NCI-H187 (cell line): ENCODE measurements around the gene PHLDA3.
"Not testable (repeated sequence)": the region's sequence is repeated elsewhere in the genome, so short reads cannot be mapped to it uniquely, and the experiment has no call there.

ENCODE experiments used
- DNase-seq, 2 experiments: peaks; one replicate each; lab custom pipeline; 2025; lab: John Stamatoyannopoulos, UW

Gene PHLDA3

DNA sequence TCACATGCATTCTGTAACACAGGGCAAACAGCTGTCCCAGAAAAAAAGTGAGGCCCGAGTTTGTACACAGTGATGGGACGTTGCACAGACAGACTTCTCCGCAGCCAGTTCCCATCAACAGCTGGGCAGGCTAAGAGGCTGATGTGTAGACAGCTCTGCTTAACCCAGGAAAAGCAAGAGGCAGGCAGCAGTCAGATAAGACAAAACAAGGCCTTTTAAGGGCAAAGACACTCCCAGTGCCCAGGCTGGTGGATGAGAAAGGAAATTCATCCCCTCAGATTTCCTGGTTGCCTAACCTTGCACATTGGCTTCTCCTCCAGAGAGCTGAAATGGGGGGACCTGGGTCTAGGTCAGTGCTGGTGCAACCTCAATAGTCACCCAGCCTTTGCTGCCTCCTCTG, 17.2 kb upstream of the PHLDA3 start:
- no peak for DNase-seq

DNA sequence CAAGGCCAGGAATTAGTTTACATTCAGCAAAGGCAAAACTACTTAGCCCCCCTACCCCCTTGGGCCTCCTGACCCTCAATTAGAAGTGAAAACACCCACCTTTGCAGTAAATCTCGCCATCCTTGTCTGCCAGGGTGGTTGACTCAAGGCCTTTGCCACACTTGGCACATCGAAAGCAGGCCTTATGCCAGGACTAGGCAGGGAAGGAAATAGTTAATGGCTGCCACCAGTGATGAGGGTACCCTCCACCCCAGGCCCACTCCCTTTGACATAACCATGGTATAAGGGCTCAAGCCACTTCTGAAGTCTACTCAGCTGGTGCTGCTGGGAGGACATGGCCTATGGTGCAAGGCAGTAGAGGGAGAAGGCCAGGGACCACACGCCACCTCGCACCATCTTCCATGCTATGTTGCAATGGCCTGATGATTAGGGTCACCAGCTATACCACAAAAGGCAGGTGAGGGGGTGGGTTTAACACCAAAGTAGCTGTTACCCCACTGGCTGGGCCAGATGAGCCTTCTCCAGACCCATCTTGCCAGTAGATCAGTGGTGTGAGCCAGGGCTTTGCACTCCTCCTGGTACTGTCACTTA, 16.3 kb upstream of the PHLDA3 start:
- no peak for DNase-seq

DNA sequence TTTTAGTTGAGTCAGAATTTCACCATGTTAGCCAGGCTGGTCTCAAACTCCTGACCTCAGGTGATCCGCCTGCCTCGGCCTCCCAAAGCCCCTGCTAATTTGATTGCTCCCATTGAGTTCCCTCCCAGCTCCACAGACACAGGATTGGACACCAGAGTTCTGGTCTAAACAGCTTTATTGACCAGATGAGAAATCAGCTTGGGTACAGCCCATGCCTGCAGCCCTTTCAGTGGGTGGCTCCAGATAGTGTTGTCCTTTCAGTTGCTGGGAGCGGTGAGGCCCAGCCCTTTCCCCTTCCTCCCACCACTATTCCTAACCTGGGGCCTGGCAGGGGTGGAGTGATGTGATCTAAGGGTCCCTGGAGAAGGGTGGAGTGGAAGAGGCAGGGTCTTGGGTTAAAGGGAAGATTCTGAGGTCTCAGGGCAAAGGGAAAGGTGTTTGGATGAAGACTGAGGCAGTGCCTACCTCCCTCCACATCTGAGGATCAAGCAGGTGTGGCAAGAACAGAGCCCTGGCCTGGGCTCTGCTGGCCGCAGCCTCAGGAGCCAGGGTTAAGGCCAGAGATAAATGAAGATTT, 14.5 kb upstream of the PHLDA3 start:
- no peak for DNase-seq

- DNase-seq = no peak
Measured at GRCh38 chr1:201482755-201483154, 13.8 kb upstream of the PHLDA3 start.

GRCh38 chr1:201481761-201482493, 12.9 kb upstream of the PHLDA3 start:
- DNase-seq = peak; percentile 25 to 32

- DNase-seq = no peak
Measured at GRCh38 chr1:201481004-201481380, 12.0 kb upstream of the PHLDA3 start.

- peak; percentile 30 to 60 for DNase-seq
Measured at GRCh38 chr1:201480231-201481003, 11.4 kb upstream of the PHLDA3 start.

GRCh38 chr1:201479201-201479730, 10.3 kb upstream of the PHLDA3 start:
- no peak for DNase-seq

- DNase-seq = not testable (repeated sequence)
Measured at GRCh38 chr1:201478666-201479065, 9.7 kb upstream of the PHLDA3 start.

DNA sequence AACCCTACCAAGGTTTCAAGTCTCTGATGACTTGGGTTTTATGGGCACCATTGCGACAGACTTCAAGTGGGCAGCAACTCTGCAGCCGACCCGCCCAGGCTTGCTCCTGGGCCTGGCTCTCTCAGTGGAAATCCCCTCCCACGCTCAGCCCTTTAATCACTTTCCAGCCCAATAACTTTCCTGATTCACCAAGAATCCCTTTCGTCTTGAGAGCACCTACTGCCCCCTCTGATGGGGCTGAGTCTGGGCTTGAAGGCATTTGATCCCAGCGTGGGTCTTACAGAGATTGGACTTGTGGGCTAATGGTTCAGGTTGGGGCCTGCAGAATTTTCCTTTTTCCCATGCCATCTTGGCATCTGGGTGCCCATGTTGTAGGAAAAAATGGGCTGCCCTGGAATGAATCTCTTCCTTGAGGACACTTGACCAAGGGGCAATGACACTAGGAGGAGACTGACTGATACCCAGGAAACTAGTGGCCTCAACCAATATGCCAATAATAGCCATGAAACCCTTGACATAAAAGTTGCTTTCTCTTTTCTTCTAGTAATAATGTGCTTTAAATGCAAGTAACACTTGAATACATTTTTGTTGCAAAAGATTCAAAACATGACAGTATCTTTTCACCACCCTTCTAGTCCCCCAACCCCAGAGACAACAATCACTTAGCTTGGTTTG, 7.8 kb upstream of the PHLDA3 start:
- DNase-seq = no peak

- DNase-seq = no peak
Measured at GRCh38 chr1:201475915-201476669, 7.1 kb upstream of the PHLDA3 start.

DNA sequence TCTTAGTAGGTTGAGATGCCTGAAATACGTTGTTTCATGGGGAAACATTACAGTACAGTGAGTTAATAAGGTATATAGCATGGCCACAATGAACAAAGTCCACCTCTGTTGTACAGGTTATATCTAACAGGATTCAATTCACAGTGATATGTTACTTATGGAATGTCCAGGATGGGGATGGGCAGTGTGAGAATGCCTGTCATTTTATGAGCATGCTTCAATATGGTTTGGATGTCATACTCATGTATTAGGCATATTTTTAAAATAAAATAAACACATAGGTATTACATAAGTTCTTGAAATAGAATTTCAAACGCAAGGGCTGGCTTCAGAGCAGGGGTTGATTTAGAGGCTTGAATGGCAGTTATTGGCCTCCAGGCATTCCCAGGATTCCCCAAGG, 6.1 kb upstream of the PHLDA3 start:
- no peak for DNase-seq

- DNase-seq = no peak
Measured at GRCh38 chr1:201473296-201473695, 4.3 kb upstream of the PHLDA3 start.

- not testable (repeated sequence) for DNase-seq
Measured at GRCh38 chr1:201472321-201472720, 3.3 kb upstream of the PHLDA3 start.

- no peak for DNase-seq
Measured at GRCh38 chr1:201471772-201472171, 2.8 kb upstream of the PHLDA3 start.

- no peak for DNase-seq
Measured at GRCh38 chr1:201470581-201470980, 1.6 kb upstream of the PHLDA3 start.

DNA sequence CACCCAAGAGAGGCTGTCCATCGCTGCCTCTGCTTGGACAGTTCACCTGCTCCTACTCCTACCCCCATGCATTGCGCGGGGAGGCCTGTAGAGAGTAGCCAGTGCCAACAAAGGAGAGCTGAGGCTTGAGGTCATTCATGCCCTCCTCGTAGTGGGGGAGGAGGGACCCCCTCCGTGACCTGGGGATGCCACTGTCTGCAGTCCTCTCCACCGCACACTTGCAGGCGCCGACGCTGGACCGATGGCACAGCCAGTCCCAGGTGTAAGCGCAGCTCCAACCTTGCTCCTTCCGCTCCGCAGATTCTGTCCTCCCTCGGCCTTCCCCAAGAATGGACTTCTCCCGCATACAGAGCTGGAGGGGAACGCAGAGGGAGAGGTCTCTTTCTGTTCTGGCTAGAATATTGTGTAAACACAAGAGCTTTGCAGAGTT, 672 bp upstream of the PHLDA3 start:
- no peak for DNase-seq

GRCh38 chr1:201468501-201468843, 516 bp downstream of the PHLDA3 start:
- DNase-seq = no peak

DNA sequence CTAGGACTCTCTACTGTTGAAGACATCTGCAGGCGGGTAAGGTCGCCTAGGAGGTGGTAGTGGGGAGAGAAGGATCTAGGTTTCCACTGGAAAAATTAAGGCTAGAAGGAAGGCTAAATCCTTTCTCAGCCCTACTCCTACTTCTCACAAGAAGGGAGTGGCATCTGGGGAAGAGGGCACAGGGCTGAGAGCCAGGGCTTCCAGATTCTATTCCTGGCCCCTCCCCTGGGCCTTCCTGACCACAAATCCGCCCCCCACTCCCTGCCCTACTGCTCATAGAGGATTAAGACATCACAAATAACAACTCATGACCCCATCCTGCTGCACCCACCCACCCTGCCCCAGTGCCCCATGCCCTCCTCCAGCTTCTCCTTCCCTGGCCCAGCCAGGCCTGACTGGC, 2.5 kb downstream of the PHLDA3 start:
- DNase-seq = no peak

DNA sequence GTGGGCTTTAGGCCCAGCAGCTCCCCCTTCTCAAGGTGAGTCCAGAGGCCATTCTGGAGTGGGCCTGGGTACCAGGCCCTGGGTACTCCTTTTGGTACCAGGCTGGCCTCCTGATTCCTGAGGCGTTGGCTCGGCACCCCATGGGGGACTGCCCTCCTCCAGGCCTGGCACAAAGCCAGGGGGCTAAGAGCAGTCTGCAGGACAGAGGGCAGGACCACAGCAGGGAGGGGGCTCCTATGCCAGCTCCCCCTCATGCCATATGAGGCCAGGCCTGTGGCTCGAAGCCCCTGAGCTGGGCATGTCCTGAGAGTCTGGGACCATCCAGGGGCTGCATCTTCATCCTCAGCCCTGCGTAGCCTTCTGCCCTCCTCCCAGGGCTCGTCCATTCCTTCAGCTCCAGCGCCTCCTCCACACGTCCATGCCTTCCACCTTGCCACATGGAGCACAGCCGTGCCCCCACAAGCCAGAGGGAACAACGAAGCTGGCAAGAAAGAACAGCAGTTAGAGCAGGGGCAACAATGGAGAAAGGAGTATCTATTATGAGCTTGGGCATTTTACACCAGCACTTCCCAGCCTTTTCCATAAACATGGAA, 3.2 kb downstream of the PHLDA3 start:
- DNase-seq = no peak

GRCh38 chr1:201463071-201463552, 5.9 kb downstream of the PHLDA3 start:
- no peak for DNase-seq
